Measurements from ENCODE around the gene DYNC2H1.

The DYNC2H1 gene

GRCh38 chr11:103395612-103396011 lies 286.4 kb downstream of the DYNC2H1 start:
- ChIA-PET POLR2A (no interaction called here), CTCF (interaction anchor here (0.7 kb wide), 1 partner anchor 80 kb away, joined by 5 read pairs; no protein-coding TSS in a partner anchor)
- TF ChIP-seq ZNF175 (tag by site-specific recombination; IDR thresholded peaks at IDR 0.05) (no peak), ZNF830 (tag by site-specific recombination; IDR thresholded peaks at IDR 0.05; ENCODE audit: low read depth) (no peak), ZNF580 (tag by site-specific recombination; IDR thresholded peaks at IDR 0.05) (no peak), ZBTB48 (tag by site-specific recombination; IDR thresholded peaks at IDR 0.05) (no peak), ZNF184 (tag by site-specific recombination; IDR thresholded peaks at IDR 0.05) (no peak), PATZ1 (tag by site-specific recombination; IDR thresholded peaks at IDR 0.05) (no peak), ZNF488 (tag by site-specific recombination; IDR thresholded peaks at IDR 0.05) (no peak), PRDM2 (tag by site-specific recombination; IDR thresholded peaks at IDR 0.05; ENCODE audit: borderline replicate concordance) (no peak), ZFP3 (tag by site-specific recombination; IDR thresholded peaks at IDR 0.05; ENCODE audit: low read depth) (no peak), ZNF558 (tag by site-specific recombination; IDR thresholded peaks at IDR 0.05) (no peak), ZNF560 (tag by site-specific recombination; IDR thresholded peaks at IDR 0.05; ENCODE audit: borderline replicate concordance) (no peak), ZNF157 (tag by site-specific recombination; IDR thresholded peaks at IDR 0.05) (no peak), ZNF24 (tag by site-specific recombination; IDR thresholded peaks at IDR 0.05) (no peak), KLF17 (tag by site-specific recombination; IDR thresholded peaks at IDR 0.05) (no peak), ZNF362 (tag by site-specific recombination; IDR thresholded peaks at IDR 0.05) (no peak), SCRT2 (tag by site-specific recombination; IDR thresholded peaks at IDR 0.05) (no peak), ZSCAN4 (tag by site-specific recombination; IDR thresholded peaks at IDR 0.05) (no peak)
- no peaks in the 10 kb centered on the region for H3K9me3 ChIP-seq (ENCODE audit: control insufficient read depth, insufficient read depth, low read depth, low read length)
- H3K36me3 ChIP-seq (ENCODE audit: control insufficient read depth in 2 of 2, insufficient read depth in 1 of 2, low read length in 2 of 2) = peaks cover 0 to 7% of the 10 kb centered on the region in 2 experiments; a peak in 1 of 3 replicates
- H3K27ac ChIP-seq (ENCODE audit: extremely low read depth, low read depth, low read length) = no peak overlapping the region
- no peak overlapping the region for H3K4me3 ChIP-seq (ENCODE audit: low read depth, low read length)
- H3K4me1 ChIP-seq (ENCODE audit: control insufficient read depth, insufficient read depth, low read length) = no peaks in the 10 kb centered on the region
